Lung (tissue), 12 donors: ENCODE results near the gene SERINC1. TPM values are rescaled to one million over a fixed set of nuclear protein-coding genes. Genes with fewer than 3 reads are reported as not detected.

ENCODE experiments used
- ATAC-seq: fragments of 200-7000 bp; cut with Tn5 transposase; one replicate; pipeline ENCODE4 v1.9.1; 2020; ENCODE audit warnings: moderate number of reproducible peaks; ENCODE audit not compliant: insufficient read depth, low FRiP score
- DNase-seq, 3 donors: peaks; one replicate each; pipeline ENCODE4 v3.0.0-alpha.2; 2013 to 2017
- H3K27ac ChIP-seq, 2 donors: one replicate each; pipeline ENCODE4 v1.5.1; 2013; ENCODE audit warnings: mild to moderate bottlenecking in 2 of 2, moderate library complexity in 2 of 2, control low read depth in 1 of 2, inconsistent platforms in 1 of 2, low read depth in 1 of 2, low read length in 1 of 2
- H3K27me3 ChIP-seq, 3 donors: one replicate each; pipeline ENCODE4 v1.5.1; 2013; ENCODE audit warnings: low read length in 2 of 3; ENCODE audit not compliant: control insufficient read depth in 3 of 3, insufficient read depth in 3 of 3
- H3K36me3 ChIP-seq, 4 donors: one replicate each; pipeline ENCODE4 v1.5.1; 2013; ENCODE audit warnings: low read length in 4 of 4, mild to moderate bottlenecking in 1 of 4, moderate library complexity in 1 of 4; ENCODE audit not compliant: control insufficient read depth in 4 of 4, insufficient read depth in 4 of 4
- H3K4me1 ChIP-seq, 5 donors: one replicate each; pipeline ENCODE4 v1.5.1; 2013; ENCODE audit warnings: low read length in 5 of 5, mild to moderate bottlenecking in 2 of 5, moderate library complexity in 1 of 5; ENCODE audit not compliant: control insufficient read depth in 5 of 5, insufficient read depth in 5 of 5
- H3K4me3 ChIP-seq: one replicate; pipeline ENCODE4 v1.5.1; 2013; ENCODE audit warnings: mild to moderate bottlenecking, control low read depth, moderate library complexity
- H3K9ac ChIP-seq, 2 donors: one replicate each; pipeline ENCODE4 v1.5.1; 2013; ENCODE audit warnings: low read length in 2 of 2, control low read depth in 1 of 2; ENCODE audit not compliant: insufficient read depth in 1 of 2
- H3K9me3 ChIP-seq, 4 donors: one replicate each; pipeline ENCODE4 v1.5.1; 2013; ENCODE audit warnings: low read length in 3 of 4, mild to moderate bottlenecking in 1 of 4, moderate library complexity in 1 of 4; ENCODE audit not compliant: control insufficient read depth in 4 of 4, insufficient read depth in 3 of 4
- WGBS, 2 donors: extraction: QIAGEN DNeasy Blood & Tissue Kit; methylation state at CpG; one replicate each; pipeline ENCODE4 v1.1.7; 2013; 5-methylcytosine and 5-hydroxymethylcytosine counted together
- polyA plus RNA-seq, 2 donors: library from polyadenylated mRNA; stranded (reverse); fragments of 200-250 nt; gene quantifications; one replicate each; pipeline ENCODE4 v1.2.1, GENCODE V29; 2013
- total RNA-seq, 2 donors: library from RNA; depleted of rRNA in 1 of 2; stranded (reverse); fragments of >200 nt in 1 of 2; gene quantifications; one replicate each; pipeline ENCODE4 v1.2.1, GENCODE V29; 2014 to 2021
- TF ChIP-seq, protein P1 (sequence below): IDR thresholded peaks from 2 replicates; pipeline ENCODE4 v1.5.1; 2012; ENCODE audit warnings: mild to moderate bottlenecking; ENCODE audit errors: control extremely low read depth, extremely low read depth
- donor health status: control.
- donor health status: control.
- donor health status: Bipolar disorder and iron deficiency.
- donor health status: healthy.
- donor health status: DM: yes; HTN: yes; CAD: no.

The SERINC1 gene
- total and polyA plus RNA-seq, 4 donors: 50.1 to 226 (median 128) TPM

DNA sequence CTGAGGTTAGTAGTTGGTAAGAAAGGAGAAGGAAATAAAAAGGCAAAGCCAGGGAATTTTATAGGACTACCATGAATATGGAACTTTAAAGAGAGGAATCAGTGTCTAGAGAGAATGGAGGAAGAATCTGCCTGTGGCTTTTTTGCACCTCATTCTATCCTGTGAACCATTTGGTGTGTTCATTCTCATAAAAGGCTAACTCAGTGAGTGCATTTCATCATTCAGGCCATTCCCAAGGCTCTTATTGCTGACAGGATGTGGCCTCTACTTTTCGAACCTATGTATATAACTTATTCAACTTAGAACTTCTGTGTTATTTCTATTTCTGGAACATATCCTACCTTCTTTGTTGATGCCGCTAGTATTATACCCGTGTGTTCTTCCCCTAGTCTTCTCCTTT is 45.0 kb downstream of the SERINC1 start:
- no peak overlapping the region for H3K4me3 ChIP-seq
- H3K36me3 ChIP-seq: peaks cover 3 to 49% (median 20%) of the 10 kb centered on the region in 4 donors
- H3K27ac ChIP-seq: no peak overlapping the region
- no peaks in the 10 kb centered on the region for H3K4me1 ChIP-seq
- no peak overlapping the region for H3K9ac ChIP-seq
- ATAC-seq (no peak), DNase-seq (no peak)
- TF ChIP-seq, protein P1, sequence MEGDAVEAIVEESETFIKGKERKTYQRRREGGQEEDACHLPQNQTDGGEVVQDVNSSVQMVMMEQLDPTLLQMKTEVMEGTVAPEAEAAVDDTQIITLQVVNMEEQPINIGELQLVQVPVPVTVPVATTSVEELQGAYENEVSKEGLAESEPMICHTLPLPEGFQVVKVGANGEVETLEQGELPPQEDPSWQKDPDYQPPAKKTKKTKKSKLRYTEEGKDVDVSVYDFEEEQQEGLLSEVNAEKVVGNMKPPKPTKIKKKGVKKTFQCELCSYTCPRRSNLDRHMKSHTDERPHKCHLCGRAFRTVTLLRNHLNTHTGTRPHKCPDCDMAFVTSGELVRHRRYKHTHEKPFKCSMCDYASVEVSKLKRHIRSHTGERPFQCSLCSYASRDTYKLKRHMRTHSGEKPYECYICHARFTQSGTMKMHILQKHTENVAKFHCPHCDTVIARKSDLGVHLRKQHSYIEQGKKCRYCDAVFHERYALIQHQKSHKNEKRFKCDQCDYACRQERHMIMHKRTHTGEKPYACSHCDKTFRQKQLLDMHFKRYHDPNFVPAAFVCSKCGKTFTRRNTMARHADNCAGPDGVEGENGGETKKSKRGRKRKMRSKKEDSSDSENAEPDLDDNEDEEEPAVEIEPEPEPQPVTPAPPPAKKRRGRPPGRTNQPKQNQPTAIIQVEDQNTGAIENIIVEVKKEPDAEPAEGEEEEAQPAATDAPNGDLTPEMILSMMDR: no peak
- no peaks in the 10 kb centered on the region for H3K9me3 ChIP-seq
- WGBS, 2 donors: 93 to 95% methylated on average over 3 of the region's 3 CpGs
- H3K27me3 ChIP-seq: no peaks in the 10 kb centered on the region

DNA sequence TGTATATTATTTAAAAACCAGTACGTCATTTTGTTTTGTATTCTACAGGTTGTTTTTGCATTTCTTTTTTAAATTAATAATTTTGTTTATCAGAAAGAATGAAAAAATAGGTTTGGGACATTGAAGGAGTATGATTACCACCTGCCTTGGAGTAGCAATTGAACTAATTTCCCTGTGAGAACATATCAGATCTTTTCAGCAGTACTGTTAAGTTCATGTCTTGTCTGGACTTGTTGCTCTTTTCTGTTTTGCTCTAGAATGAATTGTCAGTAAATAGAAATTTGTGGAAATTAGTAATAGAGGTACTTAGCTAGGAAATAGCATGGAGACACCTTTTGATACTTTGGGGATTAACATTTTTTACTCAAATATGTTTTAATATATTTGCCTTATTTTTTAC is 47.9 kb downstream of the SERINC1 start:
- no peak overlapping the region for H3K27ac ChIP-seq
- no peak overlapping the region for H3K9ac ChIP-seq
- ATAC-seq (no peak), DNase-seq (no peak)
- H3K9me3 ChIP-seq: no peaks in the 10 kb centered on the region
- H3K27me3 ChIP-seq: no peaks in the 10 kb centered on the region
- H3K4me3 ChIP-seq: no peak overlapping the region
- H3K4me1 ChIP-seq: no peaks in the 10 kb centered on the region
- TF ChIP-seq, protein P1: no peak
- 90 to 91% methylated on average over 1 of the region's 1 CpG for WGBS, 2 donors
- H3K36me3 ChIP-seq: peaks cover 5 to 42% (median 22%) of the 10 kb centered on the region in 4 donors

DNA sequence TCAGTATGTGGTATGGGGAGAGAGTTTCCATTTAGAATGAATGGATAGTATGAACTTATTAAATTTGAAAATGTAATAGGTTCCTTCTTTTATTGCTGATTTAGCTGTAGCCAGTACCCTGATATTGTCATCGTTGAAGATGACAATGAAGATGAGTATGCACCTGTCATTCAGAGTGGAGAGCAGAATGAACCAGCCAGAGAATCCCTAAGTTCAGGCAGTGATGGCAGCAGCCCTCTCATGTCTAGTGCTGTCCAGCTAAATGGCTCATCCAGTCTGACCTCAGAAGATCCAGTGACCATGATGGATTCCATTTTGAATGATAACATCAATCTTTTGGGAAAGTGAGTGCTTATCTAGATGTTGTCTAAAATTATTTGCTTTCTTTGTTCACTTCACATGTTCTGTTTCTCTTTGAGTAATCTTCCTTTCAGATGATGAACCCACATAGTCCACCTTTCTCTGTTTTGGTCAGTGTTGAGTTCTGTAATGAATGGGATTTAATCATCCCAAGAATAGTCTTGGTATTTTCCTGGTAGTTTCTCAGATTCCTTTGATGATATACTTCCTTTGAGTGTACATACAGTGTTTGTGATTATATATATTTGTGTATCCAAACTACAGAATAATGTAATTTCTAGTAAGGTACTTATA is 48.9 kb downstream of the SERINC1 start:
- H3K9me3 ChIP-seq: no peaks in the 10 kb centered on the region
- no peak overlapping the region for H3K4me3 ChIP-seq
- WGBS, 2 donors: 91 to 94% methylated on average over 1 of the region's 1 CpG
- H3K4me1 ChIP-seq: no peaks in the 10 kb centered on the region
- no peak overlapping the region for H3K9ac ChIP-seq
- no peak for ATAC-seq
- TF ChIP-seq, protein P1: no peak
- H3K27ac ChIP-seq: no peak overlapping the region
- peaks cover 5 to 42% (median 26%) of the 10 kb centered on the region in 4 donors for H3K36me3 ChIP-seq
- H3K27me3 ChIP-seq: no peaks in the 10 kb centered on the region
- no peak for DNase-seq

DNA sequence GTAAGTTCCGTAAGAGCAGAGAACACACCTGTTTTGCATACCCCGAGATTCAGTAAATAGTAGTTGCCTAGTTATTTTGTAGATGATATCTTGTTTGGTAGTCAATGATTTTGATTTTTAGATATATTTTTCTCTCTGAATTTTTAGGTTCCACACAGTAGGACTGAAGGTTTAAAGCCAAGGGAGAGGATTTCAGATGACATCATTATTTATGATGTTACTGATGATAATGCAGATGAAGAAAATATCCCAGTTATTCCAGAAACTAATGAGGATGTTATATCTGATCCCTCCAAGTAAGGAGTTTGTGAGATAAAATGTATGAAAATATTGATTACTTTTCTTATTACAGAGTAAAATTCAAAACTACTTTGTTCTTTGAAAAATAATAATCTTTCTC is 49.6 kb downstream of the SERINC1 start:
- H3K4me3 ChIP-seq: no peak overlapping the region
- no peaks in the 10 kb centered on the region for H3K4me1 ChIP-seq
- H3K9me3 ChIP-seq: no peaks in the 10 kb centered on the region
- TF ChIP-seq, protein P1: no peak
- peaks cover 3 to 44% (median 25%) of the 10 kb centered on the region in 4 donors for H3K36me3 ChIP-seq
- ATAC-seq (no peak), DNase-seq (no peak)
- H3K9ac ChIP-seq: no peak overlapping the region
- no peaks in the 10 kb centered on the region for H3K27me3 ChIP-seq
- H3K27ac ChIP-seq: no peak overlapping the region
- 95 to 98% methylated on average over 2 of the region's 2 CpGs for WGBS, 2 donors
